RWPE2 (cell line): ENCODE data around the gene USP50.

Source experiments
- ATAC-seq: fragments of 200-7000 bp; cut with Tn5 transposase; 3 replicates; pipeline ENCODE4 v1.9.1; 2021; ENCODE audit warnings: low read depth
- DNase-seq: peaks from one replicate; pipeline ENCODE4 v3.0.0-alpha.2; 2020; ENCODE audit warnings: low spot score
- H3K27ac ChIP-seq: fragments of 450-650 bp; 2 replicates; pipeline ENCODE4 v1.5.1; 2017; ENCODE audit warnings: mild to moderate bottlenecking; ENCODE audit not compliant: poor library complexity, severe bottlenecking
- H3K27me3 ChIP-seq: fragments of 250-450 bp; sonication (Bioruptor Pico); 2 replicates; pipeline ENCODE4 v1.5.1; 2021; ENCODE audit warnings: mild to moderate bottlenecking, moderate library complexity; ENCODE audit not compliant: insufficient read depth, poor library complexity, severe bottlenecking
- H3K36me3 ChIP-seq: fragments of 250-450 bp; sonication (Bioruptor Pico); 2 replicates; pipeline ENCODE4 v1.5.1; 2020; ENCODE audit warnings: low read depth, mild to moderate bottlenecking, moderate library complexity
- H3K4me1 ChIP-seq: fragments of 250-450 bp; sonication (Bioruptor Pico); 2 replicates; pipeline ENCODE4 v1.5.1; 2021; ENCODE audit warnings: mild to moderate bottlenecking, moderate library complexity; ENCODE audit not compliant: insufficient read depth, poor library complexity, severe bottlenecking
- H3K4me3 ChIP-seq: fragments of 250-450 bp; sonication (Bioruptor Pico); 2 replicates; pipeline ENCODE4 v1.5.1; 2021; ENCODE audit warnings: mild to moderate bottlenecking, moderate library complexity; ENCODE audit not compliant: severe bottlenecking
- H3K9me3 ChIP-seq: fragments of 250-450 bp; sonication (Bioruptor Pico); 2 replicates; pipeline ENCODE4 v1.5.1; 2021; ENCODE audit warnings: mild to moderate bottlenecking, moderate library complexity; ENCODE audit not compliant: severe bottlenecking
- TF ChIP-seq, protein P1 (sequence below): fragments of 450-650 bp; IDR thresholded peaks from one replicate; pipeline ENCODE4 v1.5.1; 2017; ENCODE audit warnings: mild to moderate bottlenecking, moderate library complexity; ENCODE audit not compliant: poor library complexity, severe bottlenecking

Gene USP50

GRCh38 chr15:50556642-50557371, 10.3 kb upstream of the USP50 start:
- ATAC-seq, result no peak
- Histone ChIP-seq H3K4me3 (no peak overlapping the region), H3K27ac (no peak overlapping the region), H3K9me3 (no peaks in the 10 kb centered on the region), H3K27me3 (no peaks in the 10 kb centered on the region), H3K4me1 (no peaks in the 10 kb centered on the region), H3K36me3 (peaks cover 43% of the 10 kb centered on the region)
- DNase-seq, result no peak
- TF ChIP-seq, protein P1, sequence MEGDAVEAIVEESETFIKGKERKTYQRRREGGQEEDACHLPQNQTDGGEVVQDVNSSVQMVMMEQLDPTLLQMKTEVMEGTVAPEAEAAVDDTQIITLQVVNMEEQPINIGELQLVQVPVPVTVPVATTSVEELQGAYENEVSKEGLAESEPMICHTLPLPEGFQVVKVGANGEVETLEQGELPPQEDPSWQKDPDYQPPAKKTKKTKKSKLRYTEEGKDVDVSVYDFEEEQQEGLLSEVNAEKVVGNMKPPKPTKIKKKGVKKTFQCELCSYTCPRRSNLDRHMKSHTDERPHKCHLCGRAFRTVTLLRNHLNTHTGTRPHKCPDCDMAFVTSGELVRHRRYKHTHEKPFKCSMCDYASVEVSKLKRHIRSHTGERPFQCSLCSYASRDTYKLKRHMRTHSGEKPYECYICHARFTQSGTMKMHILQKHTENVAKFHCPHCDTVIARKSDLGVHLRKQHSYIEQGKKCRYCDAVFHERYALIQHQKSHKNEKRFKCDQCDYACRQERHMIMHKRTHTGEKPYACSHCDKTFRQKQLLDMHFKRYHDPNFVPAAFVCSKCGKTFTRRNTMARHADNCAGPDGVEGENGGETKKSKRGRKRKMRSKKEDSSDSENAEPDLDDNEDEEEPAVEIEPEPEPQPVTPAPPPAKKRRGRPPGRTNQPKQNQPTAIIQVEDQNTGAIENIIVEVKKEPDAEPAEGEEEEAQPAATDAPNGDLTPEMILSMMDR, result no peak

GRCh38 chr15:50552238-50552637, 5.8 kb upstream of the USP50 start:
- Histone ChIP-seq H3K27ac (no peak overlapping the region), H3K36me3 (peaks cover 4% of the 10 kb centered on the region), H3K4me3 (no peak overlapping the region), H3K9me3 (no peaks in the 10 kb centered on the region), H3K27me3 (no peaks in the 10 kb centered on the region), H3K4me1 (no peaks in the 10 kb centered on the region)
- ATAC-seq (no peak), DNase-seq (no peak)
- TF ChIP-seq, protein P1, result no peak

DNA sequence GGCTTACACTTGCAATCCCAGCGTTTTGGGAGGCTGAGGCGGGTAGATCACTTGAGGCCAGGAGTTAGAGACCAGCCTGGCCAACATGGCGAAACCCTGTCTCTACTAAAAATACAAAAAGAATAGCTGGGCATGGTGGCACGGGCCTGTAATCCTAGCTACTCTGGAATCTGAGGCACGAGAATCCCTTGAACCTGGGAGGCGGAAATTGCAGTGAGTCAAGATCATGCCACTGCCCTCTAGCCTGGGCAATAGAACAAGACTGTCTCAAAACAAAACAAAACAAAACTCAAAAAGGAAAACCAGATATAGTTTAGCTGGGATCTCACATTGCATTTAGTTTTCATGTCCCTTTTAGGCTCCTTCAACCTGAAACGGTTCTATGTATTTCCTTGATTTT, 2.9 kb upstream of the USP50 start:
- Histone ChIP-seq H3K36me3 (no peaks in the 10 kb centered on the region), H3K4me3 (no peak overlapping the region), H3K27me3 (no peaks in the 10 kb centered on the region), H3K27ac (no peak overlapping the region), H3K4me1 (no peaks in the 10 kb centered on the region), H3K9me3 (no peaks in the 10 kb centered on the region)
- ATAC-seq (no peak), DNase-seq (no peak)
- TF ChIP-seq, protein P1, result no peak

- Histone ChIP-seq H3K9me3 (no peaks in the 10 kb centered on the region), H3K4me3 (no peak overlapping the region), H3K4me1 (peaks cover 4% of the 10 kb centered on the region), H3K27ac (no peak overlapping the region), H3K27me3 (no peaks in the 10 kb centered on the region), H3K36me3 (no peaks in the 10 kb centered on the region)
- DNase-seq, result no peak
- TF ChIP-seq, protein P1, result no peak
- ATAC-seq, result no peak
Observed at GRCh38 chr15:50544368-50544767, 2.1 kb downstream of the USP50 start.

DNA sequence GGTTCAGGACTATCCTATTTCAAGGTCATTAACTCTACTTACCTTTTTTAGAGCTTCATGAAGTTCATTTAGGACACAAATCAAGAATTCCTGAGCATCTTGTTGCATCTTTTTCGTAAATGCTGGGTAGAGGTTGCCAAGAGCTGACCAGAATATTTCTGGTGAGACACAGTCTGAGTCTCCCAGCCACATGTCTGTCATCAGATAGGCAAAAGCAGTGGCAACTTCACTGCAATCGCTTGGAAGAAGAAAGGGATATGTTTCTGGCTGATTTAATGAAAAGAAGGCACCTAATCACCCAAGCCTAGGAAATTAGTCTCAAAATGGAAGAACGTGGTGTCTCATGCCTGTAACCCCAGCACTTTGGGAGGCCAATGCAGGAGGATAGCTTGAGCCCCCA, 2.9 kb downstream of the USP50 start:
- no peak overlapping the region for H3K4me3 ChIP-seq
- ATAC-seq (no peak), DNase-seq (no peak)
- no peak overlapping the region for H3K27ac ChIP-seq
- TF ChIP-seq, protein P1, result no peak
- no peaks in the 10 kb centered on the region for H3K36me3 ChIP-seq
- peaks cover 4% of the 10 kb centered on the region for H3K4me1 ChIP-seq
- H3K27me3 ChIP-seq, result no peaks in the 10 kb centered on the region
- H3K9me3 ChIP-seq, result no peaks in the 10 kb centered on the region
